ENCODE results near the gene C11orf98.

- TF ChIP-seq CTCF (conservative IDR thresholded peaks at IDR 0.05; ENCODE audit: low read depth, low read length) = no peak
- no peak for TF ChIP-seq EZH2 (IDR thresholded peaks at IDR 0.05; ENCODE audit: borderline replicate concordance, low read depth, low read length, poor library complexity, severe bottlenecking)
Observed at GRCh38 chr11:62656796-62657429, 8.1 kb downstream of the C11orf98 start.
